ENCODE data around the gene ATP9B.

GRCh38 chr18:79241755-79242154, 172.6 kb downstream of the ATP9B start:
- TF ChIP-seq SALL2 (tag by site-specific recombination; IDR thresholded peaks at IDR 0.05; ENCODE audit: borderline replicate concordance) (no peak), CTCF (tag by site-specific recombination; IDR thresholded peaks at IDR 0.05) (no peak), KLF16 (tag by site-specific recombination; IDR thresholded peaks at IDR 0.05) (no peak), ZBTB21 (tag by site-specific recombination; IDR thresholded peaks at IDR 0.05) (no peak), ZNF148 (tag by site-specific recombination; IDR thresholded peaks at IDR 0.05; ENCODE audit: borderline replicate concordance) (no peak), ZNF830 (tag by site-specific recombination; IDR thresholded peaks at IDR 0.05; ENCODE audit: low read depth) (no peak), ZNF561 (tag by site-specific recombination; IDR thresholded peaks at IDR 0.05; ENCODE audit: borderline replicate concordance) (no peak), BCL6B (tag by site-specific recombination; IDR thresholded peaks at IDR 0.05) (no peak)

Measured in HEK293 (cell line).